Measurements from ENCODE around the gene TMEM176B. TPM values are rescaled to one million over a fixed set of nuclear protein-coding genes. Genes with fewer than 3 reads are reported as not detected.

Gene TMEM176B
- total RNA-seq, 1 experiment from 2014 or later, result 0.27 TPM

GRCh38 chr7:150753239-150753638 lies 46.9 kb downstream of the TMEM176B start:
- no peak for DNase-seq (ENCODE audit: low spot score)

DNA sequence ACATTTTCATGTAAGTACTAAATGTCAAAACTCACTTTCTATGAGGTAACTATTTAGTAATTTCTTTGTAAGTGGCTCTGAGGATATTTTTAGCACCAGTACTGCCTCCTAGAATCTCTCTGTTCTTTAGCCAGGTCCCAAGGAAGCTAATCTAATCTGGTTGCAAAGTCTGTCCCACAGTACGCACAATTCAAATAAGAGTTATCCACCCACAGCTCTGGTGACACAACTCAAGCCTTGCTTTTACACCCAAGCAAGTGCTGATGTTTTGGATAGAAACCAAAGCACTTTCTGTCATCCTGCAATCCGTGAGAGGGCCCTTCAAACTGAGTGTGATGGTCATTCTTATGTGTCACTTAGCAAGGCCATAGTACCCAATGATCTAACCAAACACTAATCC lies 48.5 kb downstream of the TMEM176B start:
- no peak for DNase-seq (ENCODE audit: low spot score)

DNA sequence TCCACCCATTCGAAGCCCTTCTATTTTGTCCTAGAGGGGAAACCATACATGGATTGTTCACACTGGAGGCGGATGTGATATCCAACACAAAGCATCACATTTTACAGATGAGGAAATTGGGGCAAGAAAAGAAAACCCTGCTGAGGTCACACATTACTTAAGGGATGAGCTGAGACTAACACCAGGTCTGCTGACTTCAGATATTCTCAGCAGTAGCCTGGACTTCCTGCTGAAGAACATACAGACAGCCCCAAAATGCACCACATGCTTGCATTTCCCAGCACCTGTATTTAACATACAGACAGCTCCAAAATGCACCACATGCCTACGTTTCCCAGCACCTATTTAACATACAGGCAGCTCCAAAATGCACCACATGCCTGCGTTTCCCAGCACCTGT lies 51.8 kb downstream of the TMEM176B start:
- DNase-seq (ENCODE audit: low spot score), result no peak

- no peak for DNase-seq (ENCODE audit: low spot score)
Observed at GRCh38 chr7:150746921-150747320, 53.2 kb downstream of the TMEM176B start.

DNA sequence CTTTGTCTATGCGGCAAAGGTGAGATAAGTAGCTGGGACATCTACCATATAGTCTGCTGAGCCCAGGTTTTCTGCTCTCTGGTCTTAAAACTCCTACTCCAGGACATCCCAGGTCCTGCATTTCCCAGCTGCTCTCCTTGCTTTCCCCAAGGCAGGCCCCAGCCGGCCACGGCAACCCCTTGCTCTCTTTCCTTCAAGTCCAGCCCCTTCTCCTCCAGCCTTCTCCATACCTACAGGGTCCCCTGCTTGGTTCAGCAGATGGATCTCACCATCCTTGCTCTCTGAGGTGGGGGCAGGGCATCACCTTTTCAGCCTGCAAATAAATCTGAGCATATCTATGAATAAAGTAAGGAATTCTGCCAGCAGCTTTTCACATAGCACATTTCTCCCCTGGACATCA lies 54.3 kb downstream of the TMEM176B start:
- DNase-seq (ENCODE audit: low spot score), result no peak

- no peak for DNase-seq (ENCODE audit: low spot score)
Observed at GRCh38 chr7:150745086-150745485, 55.1 kb downstream of the TMEM176B start.

DNA sequence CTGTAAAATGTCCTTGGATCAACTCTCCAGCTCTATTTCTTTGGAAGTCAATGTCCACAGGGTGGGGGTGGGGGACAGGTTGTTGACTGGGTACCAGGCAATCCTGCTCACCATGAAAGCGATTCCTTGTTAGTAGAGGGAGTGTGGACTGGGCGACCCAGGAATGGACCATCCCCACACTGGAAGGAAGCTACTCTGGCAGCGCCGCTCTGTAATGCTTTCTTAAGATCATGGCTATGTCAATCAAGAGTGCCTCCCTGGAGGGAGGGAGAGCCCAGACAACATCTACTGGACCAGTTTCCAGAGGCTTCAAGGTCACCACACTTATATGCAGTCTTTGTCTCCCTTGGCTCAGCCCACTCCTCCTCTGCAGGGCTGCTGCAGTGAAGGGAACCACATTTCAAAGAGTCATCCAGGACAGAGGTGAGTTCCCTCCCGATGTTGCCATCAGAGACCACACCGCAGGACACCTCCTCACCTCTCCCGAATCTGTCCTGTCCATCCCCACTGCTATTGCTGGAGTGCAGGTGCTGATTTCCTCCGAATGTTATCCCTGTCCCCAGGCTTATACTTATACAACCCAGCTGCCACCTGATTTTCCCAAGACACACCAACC lies 56.0 kb downstream of the TMEM176B start:
- DNase-seq (ENCODE audit: low spot score), result no peak

- DNase-seq (ENCODE audit: low spot score), result no peak
Observed at GRCh38 chr7:150742286-150742968, 57.7 kb downstream of the TMEM176B start.

Other genes starting within 250 kb of the TMEM176B start
- 0.12 TPM in 1 of 2 replicates, not detected in the other for gene GIMAP4, start 233.0 kb downstream of the TMEM176B start, total RNA-seq (2014; rRNA removed; shearing (Covaris generic))
- gene GIMAP6, start 168.0 kb downstream of the TMEM176B start, total RNA-seq (2014; rRNA removed; shearing (Covaris generic)), result 0.41 and 0.56 TPM in 2 replicates
- 19.7 and 22.0 TPM in 2 replicates for gene GIMAP2, start 114.7 kb downstream of the TMEM176B start, total RNA-seq (2014; rRNA removed; shearing (Covaris generic))
- not detected in 2 replicates for gene GIMAP1, start 83.8 kb downstream of the TMEM176B start, total RNA-seq (2014; rRNA removed; shearing (Covaris generic))
- 0.12 and 1.2 TPM in 2 replicates for gene GIMAP5, start 62.9 kb downstream of the TMEM176B start, total RNA-seq (2014; rRNA removed; shearing (Covaris generic))
- not detected in 2 replicates for gene TMEM176A, start 405 bp upstream of the TMEM176B start, total RNA-seq (2014; rRNA removed; shearing (Covaris generic))
- 0.31 TPM in 1 of 2 replicates, not detected in the other for gene AOC1, start 52.2 kb upstream of the TMEM176B start, total RNA-seq (2014; rRNA removed; shearing (Covaris generic))
- 0.58 and 0.84 TPM in 2 replicates for gene KCNH2, start 178.0 kb upstream of the TMEM176B start, total RNA-seq (2014; rRNA removed; shearing (Covaris generic))
- 0.29 and 0.60 TPM in 2 replicates for gene NOS3, start 190.7 kb upstream of the TMEM176B start, total RNA-seq (2014; rRNA removed; shearing (Covaris generic))
- gene ATG9B, start 224.1 kb upstream of the TMEM176B start, total RNA-seq (2014; rRNA removed; shearing (Covaris generic)), result 0.17 TPM in 1 of 2 replicates, not detected in the other
- gene ABCB8, start 228.1 kb upstream of the TMEM176B start, total RNA-seq (2014; rRNA removed; shearing (Covaris generic)), result 25.2 and 26.5 TPM in 2 replicates
- gene ASIC3, start 248.2 kb upstream of the TMEM176B start, total RNA-seq (2014; rRNA removed; shearing (Covaris generic)), result 0.10 TPM in 1 of 2 replicates, not detected in the other